ENCODE data around the gene TMEM229B. TPM values are rescaled to one million over a fixed set of nuclear protein-coding genes. Genes with fewer than 3 reads are reported as not detected.

TMEM229B gene
- total RNA-seq, 2 experiments from 2014 or later: 3.9 to 11.7 TPM

DNA sequence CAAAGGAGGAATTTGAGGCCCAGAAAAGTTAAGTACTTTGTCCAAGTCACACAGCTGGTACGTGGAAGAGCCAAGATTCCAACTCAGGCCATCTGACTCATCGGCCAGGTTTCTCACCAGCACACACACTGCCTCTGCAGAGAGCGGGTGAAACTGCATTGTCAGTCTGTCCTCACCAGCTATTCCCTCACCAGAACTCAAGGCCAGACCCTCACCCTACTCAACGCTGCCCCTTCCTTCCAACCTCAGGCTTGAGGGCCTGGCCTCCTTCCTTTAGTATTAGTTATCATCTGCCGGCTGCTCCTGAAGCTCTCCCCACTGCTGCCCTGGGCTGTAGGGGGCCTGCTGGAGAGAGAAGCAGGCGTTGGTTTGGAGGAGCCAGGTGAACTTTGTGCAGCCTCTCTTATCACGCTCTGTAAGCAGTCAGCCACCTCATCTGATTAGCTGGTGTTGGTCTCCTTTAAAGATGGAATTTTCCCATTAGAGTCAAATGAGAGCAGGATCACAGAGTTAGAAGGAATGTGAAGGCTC, 60.0 kb downstream of the TMEM229B start:
- ChIA-PET CTCF (ENCODE audit: unreplicated experiment) (interaction anchor here (2.1 to 2.9 kb wide), 2 partner anchors 85 to 143 kb away, joined by 11 to 21 read pairs; no protein-coding TSS in a partner anchor), POLR2A (interaction anchor here (0.7 to 0.9 kb wide), 2 partner anchors 91 to 128 kb away, joined by 3 to 6 read pairs; no protein-coding TSS in a partner anchor)
- Histone ChIP-seq H3K27ac (ENCODE audit: low read depth, low read length, poor library complexity, severe bottlenecking) (no peak overlapping the region), H3K36me3 (ENCODE audit: insufficient read depth, low read length) (no peaks in the 10 kb centered on the region), H3K4me3 (ENCODE audit: low read depth, low read length, poor library complexity, severe bottlenecking) (no peak overlapping the region), H3K4me2 (ENCODE audit: low read length) (no peak overlapping the region), H4K20me1 (ENCODE audit: insufficient read depth, low read length) (no peaks in the 10 kb centered on the region), H3K4me1 (ENCODE audit: insufficient read depth, low read length, poor library complexity, severe bottlenecking) (no peaks in the 10 kb centered on the region), H3K9me3 (ENCODE audit: low read length) (no peaks in the 10 kb centered on the region), H3K9me2 (ENCODE audit: insufficient read depth, low read length) (no peaks in the 10 kb centered on the region), H2AFZ (ENCODE audit: low read length) (no peak overlapping the region), H3K79me2 (ENCODE audit: insufficient read depth, low read depth, low read length) (no peaks in the 10 kb centered on the region)
- intact Hi-C loops (cut with micrococcal nuclease; ENCODE audit: unreplicated experiment): loop anchor here (10.0 kb wide), 1 partner anchor 264 kb away; no protein-coding TSS in a partner anchor
- BruUV-seq (replicated peaks): no TSS peak
- DNase-seq (ENCODE audit: low spot score): no peak
- TF ChIP-seq, protein P1, sequence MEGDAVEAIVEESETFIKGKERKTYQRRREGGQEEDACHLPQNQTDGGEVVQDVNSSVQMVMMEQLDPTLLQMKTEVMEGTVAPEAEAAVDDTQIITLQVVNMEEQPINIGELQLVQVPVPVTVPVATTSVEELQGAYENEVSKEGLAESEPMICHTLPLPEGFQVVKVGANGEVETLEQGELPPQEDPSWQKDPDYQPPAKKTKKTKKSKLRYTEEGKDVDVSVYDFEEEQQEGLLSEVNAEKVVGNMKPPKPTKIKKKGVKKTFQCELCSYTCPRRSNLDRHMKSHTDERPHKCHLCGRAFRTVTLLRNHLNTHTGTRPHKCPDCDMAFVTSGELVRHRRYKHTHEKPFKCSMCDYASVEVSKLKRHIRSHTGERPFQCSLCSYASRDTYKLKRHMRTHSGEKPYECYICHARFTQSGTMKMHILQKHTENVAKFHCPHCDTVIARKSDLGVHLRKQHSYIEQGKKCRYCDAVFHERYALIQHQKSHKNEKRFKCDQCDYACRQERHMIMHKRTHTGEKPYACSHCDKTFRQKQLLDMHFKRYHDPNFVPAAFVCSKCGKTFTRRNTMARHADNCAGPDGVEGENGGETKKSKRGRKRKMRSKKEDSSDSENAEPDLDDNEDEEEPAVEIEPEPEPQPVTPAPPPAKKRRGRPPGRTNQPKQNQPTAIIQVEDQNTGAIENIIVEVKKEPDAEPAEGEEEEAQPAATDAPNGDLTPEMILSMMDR (conservative IDR thresholded peaks at IDR 0.05; ENCODE audit: low read length): no peak
- TF ChIP-seq EZH2phosphoT487 (IDR thresholded peaks at IDR 0.05; ENCODE audit: borderline replicate concordance, low read depth, low read length): no peak

DNA sequence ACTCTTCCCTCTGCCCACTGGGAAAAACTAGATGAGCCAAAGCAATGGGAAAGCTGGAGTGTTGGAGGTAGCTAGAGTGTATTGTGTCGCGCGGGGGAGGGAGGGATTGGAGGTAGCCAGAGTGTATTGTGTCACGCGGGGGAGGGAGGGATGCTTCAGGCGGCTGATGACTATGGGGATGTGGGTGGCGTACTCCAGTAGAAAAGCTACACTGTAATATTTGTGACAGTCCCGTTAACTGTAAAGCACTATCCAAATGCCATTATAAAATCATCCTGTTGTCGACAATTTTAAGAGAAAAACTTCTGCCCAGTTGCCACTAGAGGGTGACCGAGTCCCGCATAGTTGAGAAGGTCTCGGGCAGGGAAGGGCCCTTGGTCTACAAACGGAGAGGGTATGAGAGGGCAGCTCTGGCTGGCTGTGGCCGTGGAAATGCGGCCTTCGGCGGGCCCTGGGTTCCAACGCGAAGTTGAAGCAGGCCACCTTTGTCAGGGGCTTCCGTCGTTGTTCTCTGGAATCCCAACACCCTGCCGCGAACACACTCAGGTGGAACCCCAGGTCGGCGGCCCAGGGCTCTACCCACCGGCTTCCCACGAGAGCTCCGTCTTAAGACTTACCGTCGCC, 61.4 kb downstream of the TMEM229B start:
- POLR2A ChIA-PET: interaction anchor here (0.7 to 1.1 kb wide), 2 partner anchors 18 to 145 kb away, joined by 3 read pairs; no protein-coding TSS in a partner anchor
- H3K9me2 ChIP-seq (ENCODE audit: insufficient read depth, low read length): no peaks in the 10 kb centered on the region
- BruUV-seq (replicated peaks): no TSS peak
- H3K9me3 ChIP-seq (ENCODE audit: low read length): no peaks in the 10 kb centered on the region
- CTCF ChIA-PET (ENCODE audit: unreplicated experiment): interaction anchor here (0.6 to 2.9 kb wide), 5 partner anchors 86 to 1657 kb away, joined by 4 to 21 read pairs (median 11); no protein-coding TSS in a partner anchor
- no peak overlapping the region for H2AFZ ChIP-seq (ENCODE audit: low read length)
- H3K27ac ChIP-seq (ENCODE audit: low read depth, low read length, poor library complexity, severe bottlenecking): no peak overlapping the region
- intact Hi-C loops (cut with micrococcal nuclease; ENCODE audit: unreplicated experiment): loop anchor here (1.0 to 10.0 kb wide), 3 partner anchors 99 to 262 kb away; no protein-coding TSS in a partner anchor
- H4K20me1 ChIP-seq (ENCODE audit: insufficient read depth, low read length): no peaks in the 10 kb centered on the region
- H3K4me1 ChIP-seq (ENCODE audit: insufficient read depth, low read length, poor library complexity, severe bottlenecking): no peaks in the 10 kb centered on the region
- no peaks in the 10 kb centered on the region for H3K36me3 ChIP-seq (ENCODE audit: insufficient read depth, low read length)
- H3K4me2 ChIP-seq (ENCODE audit: low read length): no peak overlapping the region
- H3K79me2 ChIP-seq (ENCODE audit: insufficient read depth, low read depth, low read length): no peaks in the 10 kb centered on the region
- TF ChIP-seq EZH2phosphoT487 (IDR thresholded peaks at IDR 0.05; ENCODE audit: borderline replicate concordance, low read depth, low read length): no peak
- TF ChIP-seq, protein P1 (conservative IDR thresholded peaks at IDR 0.05; ENCODE audit: low read length): peak; percentile 90
- H3K4me3 ChIP-seq (ENCODE audit: low read depth, low read length, poor library complexity, severe bottlenecking): no peak overlapping the region
- peak; percentile 81 for DNase-seq (ENCODE audit: low spot score)

All from OCI-LY7 (cell line).